ENCODE data around the gene DLL4.
A peak's percentile ranks its signal among the peaks of the same experiment; 100 is the strongest.

- TF ChIP-seq POLR2A (IDR thresholded peaks at IDR 0.05) = peak in 1 of 2 donors; percentile 11
- TF ChIP-seq, protein P1, sequence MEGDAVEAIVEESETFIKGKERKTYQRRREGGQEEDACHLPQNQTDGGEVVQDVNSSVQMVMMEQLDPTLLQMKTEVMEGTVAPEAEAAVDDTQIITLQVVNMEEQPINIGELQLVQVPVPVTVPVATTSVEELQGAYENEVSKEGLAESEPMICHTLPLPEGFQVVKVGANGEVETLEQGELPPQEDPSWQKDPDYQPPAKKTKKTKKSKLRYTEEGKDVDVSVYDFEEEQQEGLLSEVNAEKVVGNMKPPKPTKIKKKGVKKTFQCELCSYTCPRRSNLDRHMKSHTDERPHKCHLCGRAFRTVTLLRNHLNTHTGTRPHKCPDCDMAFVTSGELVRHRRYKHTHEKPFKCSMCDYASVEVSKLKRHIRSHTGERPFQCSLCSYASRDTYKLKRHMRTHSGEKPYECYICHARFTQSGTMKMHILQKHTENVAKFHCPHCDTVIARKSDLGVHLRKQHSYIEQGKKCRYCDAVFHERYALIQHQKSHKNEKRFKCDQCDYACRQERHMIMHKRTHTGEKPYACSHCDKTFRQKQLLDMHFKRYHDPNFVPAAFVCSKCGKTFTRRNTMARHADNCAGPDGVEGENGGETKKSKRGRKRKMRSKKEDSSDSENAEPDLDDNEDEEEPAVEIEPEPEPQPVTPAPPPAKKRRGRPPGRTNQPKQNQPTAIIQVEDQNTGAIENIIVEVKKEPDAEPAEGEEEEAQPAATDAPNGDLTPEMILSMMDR (IDR thresholded peaks at IDR 0.05) = peak in 1 of 6 experiments; percentile 10
Observed at GRCh38 chr15:40922608-40923005, 6.5 kb upstream of the DLL4 start.

All from Peyer's patch (tissue), 4 donors.